GM18870 (cell line): Measurements from ENCODE around the gene RBP3.

Experiments
- ATAC-seq: cut with Tn5 transposase; IDR thresholded peaks from one replicate; pipeline ENCODE4 v1.9.1; 2021; ENCODE audit warnings: moderate library complexity; ENCODE audit not compliant: unreplicated experiment

Gene RBP3

GRCh38 chr10:47388879-47389278, 40.7 kb downstream of the RBP3 start:
- no peak for ATAC-seq

- ATAC-seq, result no peak
Observed at GRCh38 chr10:47389619-47390018, 41.5 kb downstream of the RBP3 start.

- ATAC-seq, result no peak
Observed at GRCh38 chr10:47396311-47396717, 48.2 kb downstream of the RBP3 start.

DNA sequence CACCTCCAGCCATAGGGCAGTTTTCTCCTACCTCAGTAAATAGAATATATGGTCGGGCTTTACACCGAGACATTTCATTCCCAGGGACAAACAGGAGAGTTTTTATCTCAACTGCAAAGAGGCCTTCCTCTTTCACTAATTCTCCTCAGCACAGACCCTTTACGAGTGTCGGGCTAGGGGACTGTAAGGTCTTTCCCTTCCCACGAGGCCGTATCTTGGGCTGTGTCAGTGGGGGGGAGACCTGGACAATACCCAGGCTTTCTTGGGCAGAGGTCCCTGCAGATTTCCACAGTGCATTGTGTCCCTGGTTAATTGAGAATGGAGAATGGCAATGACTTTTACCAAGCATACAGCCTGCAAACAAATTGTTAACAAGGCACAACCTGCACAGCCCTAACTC, 49.1 kb downstream of the RBP3 start:
- no peak for ATAC-seq

GRCh38 chr10:47400251-47400650, 52.1 kb downstream of the RBP3 start:
- no peak for ATAC-seq

DNA sequence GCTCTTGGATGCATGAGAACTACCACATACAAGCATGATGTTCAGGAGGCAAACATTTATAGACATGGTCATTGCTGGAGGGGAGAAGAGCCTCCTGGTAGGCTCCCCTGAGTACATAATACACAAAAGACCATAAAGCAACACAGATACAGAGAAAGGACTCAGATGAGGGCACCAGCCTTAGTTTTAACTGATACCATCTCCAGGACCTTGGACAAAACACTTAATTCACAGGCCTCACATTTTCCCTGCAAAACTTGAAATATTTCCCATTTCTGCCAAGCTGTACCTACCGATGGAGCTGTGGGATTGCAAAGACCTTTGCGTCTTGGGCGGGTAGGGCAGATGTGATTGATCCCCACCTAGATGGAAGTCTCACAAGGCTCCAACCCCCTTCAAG, 52.6 kb downstream of the RBP3 start:
- no peak for ATAC-seq

DNA sequence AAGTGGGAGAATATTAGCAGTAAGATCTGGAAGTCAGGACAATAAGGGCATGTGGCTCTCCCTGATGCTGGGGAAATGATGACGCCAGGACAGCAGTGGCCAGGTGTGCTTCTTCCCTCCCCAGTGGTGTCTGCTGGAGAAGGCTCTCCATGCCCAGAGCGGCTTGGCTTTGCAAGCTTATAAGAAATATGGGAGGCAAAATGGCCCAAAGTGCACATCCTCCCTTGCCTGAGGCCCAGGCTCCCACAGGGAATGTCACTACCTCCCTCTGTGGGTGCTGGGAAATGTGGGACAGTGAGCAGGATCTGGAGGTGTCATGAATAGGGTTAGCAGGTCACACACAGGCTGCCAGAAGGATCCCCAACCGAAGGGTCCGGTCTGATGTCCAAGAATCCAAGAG, 53.0 kb downstream of the RBP3 start:
- no peak for ATAC-seq

- no peak for ATAC-seq
Observed at GRCh38 chr10:47401874-47402640, 53.9 kb downstream of the RBP3 start.

GRCh38 chr10:47402641-47403301, 54.6 kb downstream of the RBP3 start:
- no peak for ATAC-seq

- ATAC-seq, result no peak
Observed at GRCh38 chr10:47403446-47404318, 55.5 kb downstream of the RBP3 start.

GRCh38 chr10:47404446-47404845, 56.3 kb downstream of the RBP3 start:
- ATAC-seq, result no peak

DNA sequence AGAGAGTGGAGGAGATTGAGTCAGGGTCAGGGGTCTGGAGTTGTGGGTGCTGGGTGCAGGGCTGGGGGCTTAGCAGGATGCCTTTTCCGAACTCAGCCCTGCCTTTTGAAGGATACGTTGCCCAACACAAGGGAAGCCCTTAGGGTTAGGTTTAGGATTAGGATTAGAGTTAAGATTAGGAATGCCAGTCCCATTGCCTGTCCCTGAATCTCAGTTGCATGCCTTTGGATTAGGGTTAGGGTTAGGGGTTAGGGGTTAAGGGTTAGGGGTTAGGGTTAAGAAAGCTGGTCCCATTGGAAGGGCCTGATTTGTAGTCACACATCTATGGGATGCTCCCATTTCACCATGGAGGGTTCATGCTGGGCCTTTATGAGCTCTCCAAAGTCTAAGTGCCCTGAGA, 56.8 kb downstream of the RBP3 start:
- no peak for ATAC-seq

DNA sequence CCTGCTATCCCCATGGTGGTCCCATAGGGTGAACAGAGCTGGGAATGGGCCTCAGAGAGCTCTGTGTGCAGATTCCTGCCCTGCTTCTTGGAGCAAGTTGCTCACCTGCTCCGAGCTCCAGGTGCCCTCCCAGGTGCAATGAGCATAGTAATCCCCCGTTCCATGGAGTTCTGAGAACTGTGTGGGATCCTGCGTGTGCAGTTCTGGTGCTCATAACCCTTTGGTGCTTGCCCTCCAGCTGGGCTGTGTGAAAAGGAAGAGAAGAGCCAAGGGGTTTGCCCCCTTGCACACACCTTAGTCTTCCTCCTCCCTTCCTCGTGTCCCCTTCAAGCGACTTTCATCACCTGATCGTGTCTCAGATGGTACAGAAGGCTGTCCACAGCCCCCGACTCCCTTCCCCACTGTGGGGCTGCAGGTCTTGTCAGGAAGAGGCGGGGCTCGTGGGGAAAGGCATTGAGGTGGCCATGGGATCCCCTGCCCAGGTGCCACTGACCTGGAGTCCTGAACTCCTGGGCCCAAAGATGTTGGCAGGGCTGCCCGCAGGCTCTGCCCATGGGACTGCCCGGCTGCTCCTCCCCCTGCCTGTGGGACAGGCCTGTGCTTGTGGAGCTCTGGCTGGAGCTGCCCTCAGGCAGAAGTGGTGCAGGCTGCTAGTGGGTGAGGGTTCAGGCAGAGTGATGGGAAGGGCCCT, 57.8 kb downstream of the RBP3 start:
- no peak for ATAC-seq

- no peak for ATAC-seq
Observed at GRCh38 chr10:47406548-47406869, 58.3 kb downstream of the RBP3 start.

DNA sequence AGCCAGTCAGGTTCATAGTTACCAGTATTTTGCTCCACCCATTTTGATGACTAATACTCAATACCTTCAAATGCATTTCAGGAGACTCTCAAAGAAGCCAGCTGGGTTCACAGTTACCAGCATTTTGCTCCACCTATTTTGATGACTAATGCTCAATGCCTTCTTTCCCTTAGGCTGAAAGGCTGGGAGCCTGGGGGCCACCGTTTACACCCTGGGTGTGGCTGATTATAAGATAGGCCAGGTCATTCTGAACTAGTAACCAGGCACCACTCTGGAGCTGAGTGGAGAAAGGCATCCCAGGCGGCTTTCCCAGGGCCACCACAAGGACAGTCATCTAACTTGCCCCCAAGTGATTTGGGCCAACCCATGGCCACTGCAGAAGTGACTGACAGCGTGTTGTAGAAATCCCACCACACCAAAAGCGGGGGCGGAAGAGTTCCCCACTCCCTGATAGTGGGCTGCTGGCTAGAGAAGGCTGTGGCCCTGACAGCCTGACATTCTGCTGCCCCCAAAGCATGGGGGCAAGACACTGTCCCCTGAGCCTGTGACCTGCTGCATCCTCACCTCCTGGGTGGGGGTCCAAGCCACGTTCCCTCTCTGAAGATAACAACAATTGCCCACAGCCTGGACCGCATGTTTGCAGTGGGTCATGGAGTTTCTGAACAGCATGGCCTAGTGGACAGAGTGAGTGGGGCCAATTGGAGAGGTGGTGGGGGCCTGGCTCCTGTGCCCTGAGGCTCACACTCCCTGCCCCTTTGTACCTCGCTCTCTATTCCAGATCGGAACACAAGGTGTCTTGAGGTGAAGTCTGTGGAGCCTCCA, 58.9 kb downstream of the RBP3 start:
- ATAC-seq, result no peak
